Peyer's patch (tissue), 4 donors: Measurements from ENCODE around the gene APBA1.

ENCODE experiments used
- POLR2A ChIP-seq, 2 donors: fragments of 450-650 bp; IDR thresholded peaks; one replicate each; pipeline ENCODE4 v1.5.1; 2017; ENCODE audit warnings: antibody characterized with exemption in 2 of 2, mild to moderate bottlenecking in 2 of 2, moderate library complexity in 2 of 2
- TF ChIP-seq, protein P1 (sequence below), 6 experiments: fragments of 450-650 bp in 4 of 6; fragments of 200-600 bp in 2 of 6; sonication (generic) in 1 of 6; IDR thresholded peaks; one replicate each; pipeline ENCODE4 v1.5.1; 2017 to 2019; ENCODE audit warnings: antibody characterized with exemption in 6 of 6, mild to moderate bottlenecking in 3 of 6, moderate library complexity in 1 of 6

DNA sequence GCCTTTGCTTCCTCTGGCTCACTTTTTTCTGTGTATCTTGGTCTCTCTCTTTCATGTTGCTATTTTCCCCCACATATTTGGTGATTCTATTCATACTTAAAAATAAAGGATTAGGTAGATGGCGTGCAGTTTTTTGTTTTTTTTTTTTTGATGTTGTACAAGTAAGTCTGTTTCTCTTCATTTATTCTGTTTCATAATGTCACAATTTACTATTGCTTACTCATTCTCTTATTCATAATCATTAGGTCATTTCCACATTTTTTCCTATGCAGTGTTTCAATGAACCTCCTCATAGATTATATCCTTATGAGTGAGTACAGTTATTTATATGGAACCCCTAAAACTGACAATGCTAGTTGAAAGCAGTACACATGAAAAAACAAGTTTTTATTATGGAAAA lies 136.3 kb downstream of the APBA1 start:
- TF ChIP-seq, protein P1, sequence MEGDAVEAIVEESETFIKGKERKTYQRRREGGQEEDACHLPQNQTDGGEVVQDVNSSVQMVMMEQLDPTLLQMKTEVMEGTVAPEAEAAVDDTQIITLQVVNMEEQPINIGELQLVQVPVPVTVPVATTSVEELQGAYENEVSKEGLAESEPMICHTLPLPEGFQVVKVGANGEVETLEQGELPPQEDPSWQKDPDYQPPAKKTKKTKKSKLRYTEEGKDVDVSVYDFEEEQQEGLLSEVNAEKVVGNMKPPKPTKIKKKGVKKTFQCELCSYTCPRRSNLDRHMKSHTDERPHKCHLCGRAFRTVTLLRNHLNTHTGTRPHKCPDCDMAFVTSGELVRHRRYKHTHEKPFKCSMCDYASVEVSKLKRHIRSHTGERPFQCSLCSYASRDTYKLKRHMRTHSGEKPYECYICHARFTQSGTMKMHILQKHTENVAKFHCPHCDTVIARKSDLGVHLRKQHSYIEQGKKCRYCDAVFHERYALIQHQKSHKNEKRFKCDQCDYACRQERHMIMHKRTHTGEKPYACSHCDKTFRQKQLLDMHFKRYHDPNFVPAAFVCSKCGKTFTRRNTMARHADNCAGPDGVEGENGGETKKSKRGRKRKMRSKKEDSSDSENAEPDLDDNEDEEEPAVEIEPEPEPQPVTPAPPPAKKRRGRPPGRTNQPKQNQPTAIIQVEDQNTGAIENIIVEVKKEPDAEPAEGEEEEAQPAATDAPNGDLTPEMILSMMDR (IDR thresholded peaks at IDR 0.05) = no peak
- no peak for TF ChIP-seq POLR2A (IDR thresholded peaks at IDR 0.05)
